ENCODE results near the gene PCCA.

- TF ChIP-seq CTCF (IDR thresholded peaks at IDR 0.05; ENCODE audit: low read depth, low read length, missing input control) (no peak), SP1 (IDR thresholded peaks at IDR 0.05) (no peak), HNF4G (IDR thresholded peaks at IDR 0.05) (no peak), TAF1 (conservative IDR thresholded peaks at IDR 0.05) (no peak), RAD21 (IDR thresholded peaks at IDR 0.05) (no peak), MAX (IDR thresholded peaks at IDR 0.05) (no peak), ZBTB33 (IDR thresholded peaks at IDR 0.05) (no peak), REST (IDR thresholded peaks at IDR 0.05) (no peak), GABPA (IDR thresholded peaks at IDR 0.05 in 1 of 2, conservative IDR thresholded peaks at IDR 0.05 in 1 of 2) (no peak)
Observed at GRCh38 chr13:100508455-100508854, 419.6 kb downstream of the PCCA start.

All from liver (tissue), 3 donors.